ENCODE data around the gene C11orf16. TPM values are rescaled to one million over a fixed set of nuclear protein-coding genes. Genes with fewer than 3 reads are reported as not detected.
A peak's percentile ranks its signal among the peaks of the same experiment; 100 is the strongest.

The C11orf16 gene
- total and polyA plus RNA-seq, 8 donors: not detected

- no peaks in the 10 kb centered on the region for H3K9me3 ChIP-seq
- no peak for FAIRE-seq
- no peaks in the 10 kb centered on the region for H3K36me3 ChIP-seq
- WGBS, 2 donors: 11 to 16% methylated on average over 2 of the region's 2 CpGs
- intact Hi-C loops (cut with DNase I): no loop called here
- no peak overlapping the region for H3K27ac ChIP-seq
- TF ChIP-seq CTCF (IDR thresholded peaks at IDR 0.05): no peak
- peaks cover 0 to 11% (median 10%) of the 10 kb centered on the region in 3 donors for H3K4me1 ChIP-seq
- peak overlapping the region in 3 of 4 donors; percentile 67 to 89 (median 79) for H3K4me3 ChIP-seq
- DNase-seq: no peak
- no peak for ATAC-seq
- no peaks in the 10 kb centered on the region for H3K27me3 ChIP-seq
Observed at GRCh38 chr11:8962841-8963240, 30.1 kb upstream of the C11orf16 start.

- no peak for TF ChIP-seq CTCF (IDR thresholded peaks at IDR 0.05)
- WGBS, 2 donors: 36 to 61% methylated on average over 2 of the region's 2 CpGs
- no peak overlapping the region for H3K27ac ChIP-seq
- H3K4me1 ChIP-seq: peaks cover 3 to 11% (median 10%) of the 10 kb centered on the region in 3 donors
- DNase-seq (no peak), FAIRE-seq (no peak), ATAC-seq (no peak)
- no peaks in the 10 kb centered on the region for H3K27me3 ChIP-seq
- no peaks in the 10 kb centered on the region for H3K36me3 ChIP-seq
- H3K4me3 ChIP-seq: no peak overlapping the region
- no peaks in the 10 kb centered on the region for H3K9me3 ChIP-seq
- intact Hi-C loops (cut with DNase I): no loop called here
Observed at GRCh38 chr11:8961401-8961800, 28.7 kb upstream of the C11orf16 start.

- intact Hi-C loops (cut with DNase I): no loop called here
- peak in 3 of 4 donors; percentile 9 to 43 (median 37) for TF ChIP-seq CTCF (IDR thresholded peaks at IDR 0.05)
- Histone ChIP-seq H3K4me1 (peaks cover 3 to 11% (median 10%) of the 10 kb centered on the region in 3 donors), H3K4me3 (no peak overlapping the region), H3K27ac (no peak overlapping the region), H3K36me3 (peaks cover 0 to 7% (median 0%) of the 10 kb centered on the region in 3 donors), H3K27me3 (no peaks in the 10 kb centered on the region), H3K9me3 (no peaks in the 10 kb centered on the region)
- 12 to 59% methylated on average over 2 of the region's 2 CpGs for WGBS, 2 donors
- ATAC-seq (peak in 3 of 4 donors; percentile 38 to 44 (median 41)), FAIRE-seq (peak; percentile 23), DNase-seq (peak in 3 of 6 donors; percentile 25 to 33 (median 30))
Observed at GRCh38 chr11:8959546-8960166, 26.9 kb upstream of the C11orf16 start.

- no peak for DNase-seq
- WGBS, 2 donors: 84 to 85% methylated on average over 4 of the region's 4 CpGs
- Histone ChIP-seq H3K9me3 (no peaks in the 10 kb centered on the region), H3K4me3 (no peak overlapping the region), H3K36me3 (peaks cover 0 to 18% (median 3%) of the 10 kb centered on the region in 3 donors), H3K27me3 (no peaks in the 10 kb centered on the region), H3K27ac (no peak overlapping the region), H3K4me1 (peaks cover 0 to 3% (median 0%) of the 10 kb centered on the region in 3 donors)
- no peak for ATAC-seq
- TF ChIP-seq CTCF (IDR thresholded peaks at IDR 0.05): no peak
- no peak for FAIRE-seq
- intact Hi-C loops (cut with DNase I): no loop called here
Observed at GRCh38 chr11:8956860-8957259, 24.1 kb upstream of the C11orf16 start.

- TF ChIP-seq CTCF (IDR thresholded peaks at IDR 0.05): no peak
- Histone ChIP-seq H3K9me3 (no peaks in the 10 kb centered on the region), H3K36me3 (peaks cover 0 to 27% (median 10%) of the 10 kb centered on the region in 3 donors), H3K4me1 (no peaks in the 10 kb centered on the region), H3K27ac (no peak overlapping the region), H3K4me3 (no peak overlapping the region), H3K27me3 (no peaks in the 10 kb centered on the region)
- intact Hi-C loops (cut with DNase I): no loop called here
- ATAC-seq (no peak), DNase-seq (no peak), FAIRE-seq (no peak)
- 71 to 76% methylated on average over 3 of the region's 3 CpGs for WGBS, 2 donors
Observed at GRCh38 chr11:8948886-8949285, 16.1 kb upstream of the C11orf16 start.
